ENCODE results near the gene AGTRAP. TPM values are rescaled to one million over a fixed set of nuclear protein-coding genes. Genes with fewer than 3 reads are reported as not detected.

AGTRAP gene
- total RNA-seq, 1 donor from 2014 or later, result 49.4 TPM

DNA sequence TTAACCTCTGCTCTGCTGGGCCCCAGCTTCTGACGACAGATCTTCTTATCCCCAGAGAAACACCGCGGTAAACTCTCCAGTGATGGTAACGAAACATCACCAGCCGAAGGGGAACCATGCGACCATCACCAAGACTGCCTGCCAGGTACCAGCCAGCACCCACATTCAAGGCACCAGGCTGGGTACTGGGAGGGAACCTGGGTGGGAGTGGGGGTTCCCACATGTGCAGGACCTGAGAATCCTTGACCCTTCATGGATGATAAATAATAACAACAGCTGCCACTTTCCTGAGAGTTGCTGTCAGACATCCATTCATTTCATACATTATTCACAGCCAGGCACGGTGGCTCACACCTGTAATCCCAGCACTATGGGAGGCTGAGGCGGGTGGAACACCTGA, 23.7 kb upstream of the AGTRAP start:
- H3K27ac ChIP-seq, result no peak overlapping the region
- TF ChIP-seq POLR2A (IDR thresholded peaks at IDR 0.05) (no peak), POLR2AphosphoS5 (IDR thresholded peaks at IDR 0.05; ENCODE audit: insufficient read depth in 1 of 2, low read depth in 1 of 2) (no peak)
- TF ChIP-seq, protein P1, sequence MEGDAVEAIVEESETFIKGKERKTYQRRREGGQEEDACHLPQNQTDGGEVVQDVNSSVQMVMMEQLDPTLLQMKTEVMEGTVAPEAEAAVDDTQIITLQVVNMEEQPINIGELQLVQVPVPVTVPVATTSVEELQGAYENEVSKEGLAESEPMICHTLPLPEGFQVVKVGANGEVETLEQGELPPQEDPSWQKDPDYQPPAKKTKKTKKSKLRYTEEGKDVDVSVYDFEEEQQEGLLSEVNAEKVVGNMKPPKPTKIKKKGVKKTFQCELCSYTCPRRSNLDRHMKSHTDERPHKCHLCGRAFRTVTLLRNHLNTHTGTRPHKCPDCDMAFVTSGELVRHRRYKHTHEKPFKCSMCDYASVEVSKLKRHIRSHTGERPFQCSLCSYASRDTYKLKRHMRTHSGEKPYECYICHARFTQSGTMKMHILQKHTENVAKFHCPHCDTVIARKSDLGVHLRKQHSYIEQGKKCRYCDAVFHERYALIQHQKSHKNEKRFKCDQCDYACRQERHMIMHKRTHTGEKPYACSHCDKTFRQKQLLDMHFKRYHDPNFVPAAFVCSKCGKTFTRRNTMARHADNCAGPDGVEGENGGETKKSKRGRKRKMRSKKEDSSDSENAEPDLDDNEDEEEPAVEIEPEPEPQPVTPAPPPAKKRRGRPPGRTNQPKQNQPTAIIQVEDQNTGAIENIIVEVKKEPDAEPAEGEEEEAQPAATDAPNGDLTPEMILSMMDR (IDR thresholded peaks at IDR 0.05), result no peak
- intact Hi-C loops (cut with DNase I), result no loop called here
- no peak overlapping the region for H3K4me3 ChIP-seq
- no peak for DNase-seq (ENCODE audit: extremely low spot score in 2 of 2)
- H3K9me3 ChIP-seq, result no peaks in the 10 kb centered on the region
- H3K4me1 ChIP-seq, result no peaks in the 10 kb centered on the region
- no peaks in the 10 kb centered on the region for H3K27me3 ChIP-seq
- no peaks in the 10 kb centered on the region for H3K36me3 ChIP-seq

DNA sequence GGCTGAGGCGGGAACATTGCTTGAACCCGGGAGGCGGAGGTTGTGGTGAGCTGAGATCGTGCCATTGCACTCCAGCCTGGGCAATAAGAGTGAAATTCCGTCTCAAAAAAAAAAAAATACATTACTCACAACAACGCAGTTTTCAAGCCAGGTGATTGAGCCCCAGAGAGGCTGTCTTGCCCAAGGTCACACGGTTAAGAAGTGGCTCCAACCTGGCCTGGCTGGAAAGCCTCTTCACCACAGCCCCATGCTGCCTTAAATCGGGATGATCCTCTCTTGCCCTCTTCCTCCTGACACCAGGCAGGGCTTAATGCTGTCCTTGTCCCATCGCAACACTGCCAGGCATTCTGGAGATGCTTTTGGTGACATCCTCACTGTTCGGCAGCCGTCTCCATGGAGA, 22.8 kb upstream of the AGTRAP start:
- Histone ChIP-seq H3K4me1 (no peaks in the 10 kb centered on the region), H3K27me3 (no peaks in the 10 kb centered on the region), H3K4me3 (no peak overlapping the region), H3K36me3 (no peaks in the 10 kb centered on the region), H3K27ac (no peak overlapping the region), H3K9me3 (no peaks in the 10 kb centered on the region)
- DNase-seq (ENCODE audit: extremely low spot score in 2 of 2), result no peak
- TF ChIP-seq POLR2A (IDR thresholded peaks at IDR 0.05) (no peak), POLR2AphosphoS5 (IDR thresholded peaks at IDR 0.05; ENCODE audit: insufficient read depth in 1 of 2, low read depth in 1 of 2) (no peak)
- intact Hi-C loops (cut with DNase I), result no loop called here

DNA sequence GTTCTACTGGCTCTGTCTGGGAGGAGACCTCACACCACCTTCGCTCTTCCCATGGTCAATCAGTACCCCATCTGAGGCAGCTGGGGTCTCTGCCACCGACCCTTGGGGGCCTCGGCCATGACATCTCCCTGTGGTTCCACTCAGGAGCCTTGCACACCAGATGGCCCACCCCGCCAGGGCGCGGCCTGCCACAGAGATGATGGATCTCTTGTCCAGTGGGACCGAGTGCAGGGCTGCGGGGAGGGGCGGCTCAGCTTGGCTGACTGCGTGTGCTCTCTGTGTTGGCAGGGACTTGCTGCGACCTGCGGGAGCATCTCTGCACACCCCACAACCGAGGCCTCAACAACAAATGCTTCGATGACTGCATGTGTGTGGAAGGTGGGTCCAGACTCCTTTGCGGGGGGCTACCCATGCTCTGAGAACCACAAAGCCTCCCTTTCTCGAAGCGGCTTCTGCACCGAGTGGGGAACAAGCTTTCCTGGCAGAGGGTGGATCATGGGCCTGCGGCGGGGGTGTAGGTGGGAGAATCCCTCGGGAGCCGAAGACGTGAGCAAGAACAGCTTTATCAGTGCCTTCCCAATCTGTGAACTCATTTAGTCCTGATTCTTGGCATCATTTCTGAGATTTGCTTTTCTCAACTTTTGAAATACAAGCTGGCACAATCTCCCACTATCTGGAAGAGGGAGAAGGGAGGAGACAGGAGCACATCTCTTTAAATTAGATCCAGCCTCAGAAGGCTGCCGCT, 20.9 kb upstream of the AGTRAP start:
- Histone ChIP-seq H3K4me3 (no peak overlapping the region), H3K36me3 (no peaks in the 10 kb centered on the region), H3K4me1 (peaks cover 11% of the 10 kb centered on the region), H3K9me3 (no peaks in the 10 kb centered on the region), H3K27ac (no peak overlapping the region), H3K27me3 (no peaks in the 10 kb centered on the region)
- no peak for DNase-seq (ENCODE audit: extremely low spot score in 2 of 2)
- TF ChIP-seq POLR2A (IDR thresholded peaks at IDR 0.05) (no peak), POLR2AphosphoS5 (IDR thresholded peaks at IDR 0.05; ENCODE audit: insufficient read depth in 1 of 2, low read depth in 1 of 2) (no peak)
- TF ChIP-seq, protein P1 (IDR thresholded peaks at IDR 0.05), result no peak
- intact Hi-C loops (cut with DNase I), result loop anchor here (2.0 kb wide), 1 partner anchor 22 kb away; no protein-coding TSS in a partner anchor

DNA sequence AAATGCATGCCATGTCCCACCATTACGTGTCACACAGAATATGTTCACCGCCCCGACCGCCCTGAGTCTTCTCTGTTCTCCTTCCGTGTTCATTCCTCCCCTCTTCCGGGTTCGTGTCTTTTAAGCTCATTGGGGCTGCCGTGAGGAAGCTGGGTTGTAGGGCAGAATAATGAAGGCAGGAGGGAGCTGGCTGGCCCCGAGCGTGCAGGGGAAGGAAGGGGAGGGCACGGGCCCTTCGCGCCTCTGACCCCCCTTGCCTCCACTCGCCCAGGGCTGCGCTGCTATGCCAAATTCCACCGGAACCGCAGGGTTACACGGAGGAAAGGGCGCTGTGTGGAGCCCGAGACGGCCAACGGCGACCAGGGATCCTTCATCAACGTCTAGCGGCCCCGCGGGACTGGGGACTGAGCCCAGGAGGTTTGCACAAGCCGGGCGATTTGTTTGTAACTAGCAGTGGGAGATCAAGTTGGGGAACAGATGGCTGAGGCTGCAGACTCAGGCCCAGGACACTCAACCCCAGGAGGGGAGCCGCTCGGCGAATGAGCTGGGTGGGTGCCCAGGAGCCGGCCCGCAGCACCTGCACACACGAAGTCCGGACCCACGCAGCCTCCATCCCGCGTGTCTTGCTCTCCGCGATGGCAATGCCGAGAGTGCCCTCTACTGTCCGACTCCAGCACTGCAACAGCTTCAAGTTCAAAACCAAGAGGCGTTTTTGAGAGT, 16.5 kb upstream of the AGTRAP start:
- Histone ChIP-seq H3K4me3 (peak overlapping the region; percentile 34 to 45), H3K27ac (peak overlapping the region; percentile 7), H3K27me3 (no peaks in the 10 kb centered on the region), H3K36me3 (no peaks in the 10 kb centered on the region), H3K4me1 (peaks cover 12% of the 10 kb centered on the region), H3K9me3 (no peaks in the 10 kb centered on the region)
- TF ChIP-seq POLR2A (IDR thresholded peaks at IDR 0.05), result no peak
- peak in 1 of 2 donors; percentile 42 for TF ChIP-seq POLR2AphosphoS5 (IDR thresholded peaks at IDR 0.05; ENCODE audit: insufficient read depth in 1 of 2, low read depth in 1 of 2)
- TF ChIP-seq, protein P1 (IDR thresholded peaks at IDR 0.05), result peak; percentile 85 to 93 (median 92)
- DNase-seq (ENCODE audit: extremely low spot score in 2 of 2), result no peak
- intact Hi-C loops (cut with DNase I), result loop anchor here (5.0 kb wide), 1 partner anchor 67 kb away; the partner anchor contains the start of genes FBXO2 and FBXO44

DNA sequence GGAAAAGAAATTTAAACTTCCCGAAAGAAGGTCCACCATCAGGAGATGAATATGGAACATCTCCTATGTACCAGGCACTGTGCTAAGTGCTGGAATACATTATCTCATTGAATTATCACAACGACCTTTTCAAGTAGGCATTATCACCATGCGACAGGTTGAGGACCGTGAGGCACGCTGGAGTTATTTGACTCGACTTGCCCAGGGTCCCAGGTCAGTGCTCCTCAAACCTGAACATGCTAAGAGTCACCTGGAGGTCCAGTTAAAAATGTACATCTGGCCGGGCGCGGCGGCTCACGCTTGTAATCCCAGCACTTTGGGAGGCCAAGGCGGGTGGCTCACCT, 15.9 kb upstream of the AGTRAP start:
- intact Hi-C loops (cut with DNase I), result loop anchor here (5.0 kb wide), 1 partner anchor 68 kb away; the partner anchor contains the start of genes FBXO2 and FBXO44
- peak overlapping the region in 1 of 2 donors; percentile 34 for H3K4me3 ChIP-seq

More for the DNA sequence above, 15.9 kb upstream of the AGTRAP start:
- DNase-seq (ENCODE audit: extremely low spot score in 2 of 2), result no peak
- H3K27ac ChIP-seq, result no peak overlapping the region
- H3K36me3 ChIP-seq, result no peaks in the 10 kb centered on the region
- H3K27me3 ChIP-seq, result no peaks in the 10 kb centered on the region
- TF ChIP-seq POLR2A (IDR thresholded peaks at IDR 0.05), result no peak
- TF ChIP-seq, protein P1 (IDR thresholded peaks at IDR 0.05), result no peak
- no peak for TF ChIP-seq POLR2AphosphoS5 (IDR thresholded peaks at IDR 0.05; ENCODE audit: insufficient read depth in 1 of 2, low read depth in 1 of 2)
- no peaks in the 10 kb centered on the region for H3K9me3 ChIP-seq
- H3K4me1 ChIP-seq, result peaks cover 12% of the 10 kb centered on the region
